HG02981 (cell line): ENCODE data around the gene ZNF789.
"Not testable (repeated sequence)": the region's sequence is repeated elsewhere in the genome, so short reads cannot be mapped to it uniquely, and the experiment has no call there.

Experiments used
- ATAC-seq: cut with Tn5 transposase; IDR thresholded peaks from one replicate; pipeline ENCODE4 v1.9.1; 2021; ENCODE audit warnings: mild to moderate bottlenecking, moderate library complexity; ENCODE audit not compliant: unreplicated experiment

Gene ZNF789

DNA sequence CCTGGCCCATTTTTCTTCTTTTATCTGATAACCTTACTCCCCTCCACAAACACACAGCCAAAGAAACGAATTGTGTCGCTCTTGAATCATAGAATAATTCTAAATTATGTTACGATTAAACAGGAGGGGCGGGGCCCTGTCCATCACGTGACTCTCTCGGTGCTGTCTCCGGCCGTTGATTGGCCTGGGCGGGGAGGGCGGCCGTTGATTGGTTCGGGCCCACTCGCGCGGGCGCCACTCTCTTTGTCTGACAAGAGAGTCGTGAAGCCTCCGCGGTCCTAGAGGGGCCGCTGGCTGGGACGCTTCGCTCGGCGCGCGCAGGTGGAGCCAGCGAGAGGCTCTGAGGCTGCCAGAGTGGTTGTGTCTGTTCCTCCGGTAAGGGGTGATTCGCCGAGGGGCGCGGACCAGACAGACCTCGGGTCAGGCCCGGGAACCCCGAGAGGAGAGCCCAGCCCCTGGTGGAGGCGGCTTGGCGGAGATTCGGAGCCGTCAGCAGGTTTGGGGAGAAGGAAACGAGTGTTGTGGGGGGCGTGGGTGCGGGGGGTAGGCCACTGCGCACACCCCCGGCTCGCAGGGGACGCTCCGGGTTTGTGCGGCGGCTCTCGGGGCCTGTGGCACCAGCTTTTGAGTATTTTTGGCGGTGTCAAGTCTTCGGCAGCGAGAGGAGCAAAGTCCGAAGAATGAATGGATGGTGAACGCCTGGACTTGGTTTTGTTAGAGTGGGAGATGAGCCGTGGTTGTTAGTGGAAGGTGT lies at the start of gene ZNF789:
TSS of gene ZNF789 (plus strand) at position 330 of the 754 bp plus-strand sequence. CDS start 3,567 bp downstream, outside the sequence.
- ATAC-seq, result peak; percentile 94

GRCh38 chr7:99424932-99425730 lies 47.6 kb upstream of the ZNF789 start:
- ATAC-seq, result no peak

DNA sequence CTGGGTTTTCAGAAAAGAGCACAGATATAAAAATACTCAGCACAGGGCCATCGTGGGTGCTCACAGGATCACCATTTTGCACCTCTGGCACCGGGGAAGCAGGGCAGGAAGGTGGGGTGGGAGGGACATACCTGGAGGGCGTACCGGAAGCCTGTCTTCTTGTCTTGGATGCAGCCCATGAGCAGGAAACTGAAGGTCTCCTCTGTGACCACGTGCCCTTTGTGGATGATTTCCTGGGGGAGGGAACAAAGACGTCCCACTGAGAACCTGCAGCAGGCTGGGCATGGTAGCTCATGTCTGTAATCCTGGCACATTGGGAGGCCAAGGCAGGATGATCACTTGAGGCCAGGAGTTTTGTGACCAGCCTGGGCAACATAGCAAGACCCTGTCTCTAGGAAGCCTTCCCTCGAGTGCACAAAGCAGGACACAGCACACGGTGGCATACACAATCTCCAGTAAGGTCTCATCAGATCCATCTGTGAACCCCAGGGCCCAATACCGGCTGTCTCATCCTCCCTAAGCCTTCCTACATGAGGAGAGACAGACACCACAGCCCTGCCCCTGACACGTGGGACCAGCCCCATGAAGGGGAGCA lies 43.6 kb upstream of the ZNF789 start:
- no peak for ATAC-seq

DNA sequence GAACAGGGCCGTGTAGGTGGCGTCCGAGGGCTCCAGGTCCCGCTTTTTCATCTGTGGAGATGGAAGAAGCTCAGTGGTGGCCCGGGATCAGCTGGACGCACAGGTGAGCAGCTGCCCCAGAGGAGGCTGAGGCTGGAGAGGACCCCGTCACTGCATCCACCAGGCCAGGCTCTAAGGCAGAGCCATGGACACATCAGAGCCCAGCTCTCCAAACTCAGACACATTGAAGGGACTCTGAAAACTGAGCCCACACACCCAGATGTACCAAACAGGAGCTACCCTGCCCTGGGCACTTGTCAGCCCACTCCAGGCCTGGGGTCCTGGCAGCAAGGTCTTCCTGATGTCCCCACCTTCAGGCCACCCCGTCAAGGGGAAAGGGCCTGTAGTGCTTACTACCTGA lies 42.9 kb upstream of the ZNF789 start:
- no peak for ATAC-seq

GRCh38 chr7:99431756-99432540 lies 40.7 kb upstream of the ZNF789 start:
- not testable (repeated sequence) for ATAC-seq

- ATAC-seq, result no peak
Measured at GRCh38 chr7:99433158-99433557, 39.5 kb upstream of the ZNF789 start.

- ATAC-seq, result peak; percentile 3
Measured at GRCh38 chr7:99437946-99438572, 34.6 kb upstream of the ZNF789 start.

- peak; percentile 93 for ATAC-seq
Measured at GRCh38 chr7:99438573-99439480, 33.9 kb upstream of the ZNF789 start, which contains the start of the genes CPSF4 and PTCD1. Gene CPSF4 (plus strand): TSS chr7:99438943. CDS start chr7:99439083, 140 bp downstream. Gene PTCD1 (minus strand): TSS chr7:99438798. CDS start chr7:99435242, 3,556 bp downstream.

DNA sequence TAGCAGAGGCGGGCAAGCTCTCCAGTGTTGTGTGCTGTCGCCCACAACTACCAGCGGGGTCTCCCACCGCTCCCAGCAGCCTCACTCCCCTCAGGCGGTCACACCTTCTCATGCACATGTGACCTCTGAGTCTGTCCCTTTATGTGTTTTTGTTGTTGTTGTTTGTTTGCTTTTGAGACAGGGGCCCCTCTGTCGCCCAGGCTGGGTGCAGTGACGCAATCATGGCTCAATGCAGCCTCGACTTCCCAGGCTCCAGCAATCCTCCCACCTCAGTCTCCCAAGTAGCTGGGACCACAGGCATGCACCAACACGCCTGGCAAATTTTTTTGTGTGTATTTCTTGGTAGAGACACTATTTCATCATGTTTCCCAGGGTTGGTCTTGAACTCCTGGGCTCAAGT lies 32.5 kb upstream of the ZNF789 start:
- no peak for ATAC-seq

DNA sequence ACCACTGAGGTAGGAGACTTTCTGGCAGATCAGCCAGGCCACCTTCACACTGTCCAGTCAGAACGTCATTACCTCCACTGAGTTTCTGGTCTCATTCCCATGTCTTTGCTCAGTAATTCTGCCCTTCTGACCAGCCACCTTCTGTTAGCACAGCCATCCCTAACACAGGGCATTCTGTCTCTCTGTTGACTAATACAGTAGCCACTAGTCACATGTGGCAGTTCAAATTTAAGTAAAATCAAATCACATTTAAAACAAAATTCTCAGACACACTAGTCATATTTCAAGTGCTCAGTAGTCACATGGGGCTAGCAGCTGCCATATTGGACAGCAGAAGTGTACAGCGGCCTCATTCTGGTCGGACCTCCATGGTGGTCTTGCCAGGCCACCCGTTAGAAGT lies 26.6 kb upstream of the ZNF789 start:
- no peak for ATAC-seq

DNA sequence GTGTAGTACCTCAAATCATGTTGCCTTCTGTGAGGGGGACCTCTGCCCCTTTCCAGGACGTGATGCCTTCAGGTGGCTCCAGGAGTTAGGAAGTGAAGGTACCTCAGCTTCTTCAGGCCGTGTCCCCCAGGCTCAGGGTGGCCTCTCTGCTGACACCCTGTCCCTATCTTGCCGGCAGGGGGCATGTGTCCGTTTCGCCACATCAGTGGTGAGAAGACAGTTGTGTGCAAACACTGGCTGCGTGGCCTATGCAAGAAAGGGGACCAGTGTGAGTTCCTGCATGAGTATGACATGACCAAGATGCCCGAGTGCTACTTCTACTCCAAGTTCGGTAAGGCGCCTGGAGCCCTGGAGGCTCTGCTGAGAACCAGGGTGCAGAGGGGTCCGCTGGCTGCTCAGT lies 24.7 kb upstream of the ZNF789 start:
- no peak for ATAC-seq

DNA sequence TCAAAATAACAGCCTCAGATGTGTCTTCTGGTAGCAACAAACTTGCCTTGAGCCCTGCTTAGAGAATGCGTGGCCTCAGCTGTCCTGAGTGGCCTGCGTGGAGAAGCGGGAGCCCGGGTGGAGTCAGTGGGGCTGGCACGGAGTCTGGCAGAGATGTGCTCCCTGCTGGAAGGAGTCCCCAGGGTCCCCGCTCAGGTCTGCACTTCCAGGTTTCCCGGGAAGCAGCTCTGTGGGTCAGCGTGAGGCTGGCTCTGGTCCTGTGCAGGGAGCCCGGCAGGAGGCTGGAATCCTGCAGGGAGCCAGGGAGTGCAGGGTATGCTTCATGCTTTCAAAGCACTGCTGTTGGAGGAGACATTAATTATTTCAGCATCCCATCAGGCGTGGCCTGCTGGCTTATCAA lies 23.8 kb upstream of the ZNF789 start:
- no peak for ATAC-seq

- ATAC-seq, result no peak
Measured at GRCh38 chr7:99449326-99449725, 23.4 kb upstream of the ZNF789 start.

DNA sequence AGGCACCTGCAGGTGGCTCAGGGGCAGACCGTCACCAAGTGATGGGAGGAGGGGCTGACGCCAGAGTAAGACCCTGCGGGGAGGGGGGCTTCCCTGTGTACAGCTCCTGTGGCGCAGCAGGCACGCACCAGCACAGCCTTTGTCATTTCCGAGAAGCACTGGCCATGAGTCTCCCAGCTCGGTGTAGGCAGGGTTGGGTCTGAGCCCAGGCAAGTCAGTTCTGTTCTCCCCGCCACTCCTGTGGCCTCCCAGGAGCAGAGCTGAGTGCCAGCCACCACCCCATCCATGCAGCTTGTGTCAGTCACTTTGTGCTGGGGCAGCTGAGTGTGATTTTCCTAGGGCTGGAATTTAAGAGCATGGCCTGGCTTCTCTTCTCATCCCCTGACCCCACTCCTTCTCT lies 20.8 kb upstream of the ZNF789 start:
- no peak for ATAC-seq

- ATAC-seq, result no peak
Measured at GRCh38 chr7:99452541-99452940, 20.1 kb upstream of the ZNF789 start.

GRCh38 chr7:99453105-99453504 lies 19.6 kb upstream of the ZNF789 start:
- no peak for ATAC-seq

- no peak for ATAC-seq
Measured at GRCh38 chr7:99455874-99456273, 16.8 kb upstream of the ZNF789 start.

GRCh38 chr7:99456288-99456687 lies 16.4 kb upstream of the ZNF789 start:
- no peak for ATAC-seq

DNA sequence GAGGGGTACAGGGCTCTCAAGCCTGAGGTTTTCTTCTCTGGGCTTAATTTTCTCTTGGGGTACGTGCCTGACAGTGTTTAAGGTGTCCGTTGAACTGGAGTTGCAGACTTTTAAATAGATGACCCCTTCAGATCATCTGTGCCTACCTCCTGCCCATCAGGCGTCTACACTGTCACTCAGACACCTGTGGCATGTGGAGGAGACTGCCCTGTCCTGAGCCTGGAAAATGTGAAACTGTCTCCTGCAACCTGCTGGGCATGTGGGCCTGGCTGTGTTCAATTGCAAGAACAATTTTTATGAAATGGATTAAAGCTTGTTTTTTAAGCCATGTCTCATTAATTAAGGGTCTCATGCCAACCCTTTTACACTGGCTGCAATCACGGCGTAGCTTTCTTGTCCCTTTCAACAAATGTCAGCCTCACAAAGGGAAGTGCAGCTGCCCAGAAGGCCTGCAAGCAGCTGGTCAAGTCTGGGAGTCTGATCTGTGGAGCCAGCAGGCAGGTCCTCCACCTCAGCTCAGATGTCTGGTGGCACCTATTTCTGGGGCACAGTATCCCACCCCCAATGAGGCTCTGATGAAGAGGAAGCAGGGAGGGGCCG lies 15.5 kb upstream of the ZNF789 start:
- no peak for ATAC-seq
